Neural progenitor cell (in vitro differentiated cells): ENCODE results near the gene TRAP1. TPM values are rescaled to one million over a fixed set of nuclear protein-coding genes. Genes with fewer than 3 reads are reported as not detected.

ENCODE experiments used
- DNase-seq: peaks from one replicate; pipeline ENCODE4 v3.0.0-alpha.2; 2016; ENCODE audit warnings: low spot score
- H2AFZ ChIP-seq: fragments of 200-600 bp; sonication (generic); replicated peaks from 2 replicates; pipeline ENCODE4 v1.6.1; 2016; ENCODE audit warnings: antibody characterized with exemption
- H3F3A ChIP-seq: fragments of 200-600 bp; sonication (generic); 2 replicates; pipeline ENCODE4 v1.6.1; 2016; ENCODE audit warnings: antibody characterized with exemption, low read depth
- H3K27ac ChIP-seq: fragments of 200-600 bp; sonication (generic); 2 replicates; pipeline ENCODE4 v1.5.1; 2016; ENCODE audit warnings: mild to moderate bottlenecking
- H3K27me3 ChIP-seq: fragments of 200-600 bp; sonication (generic); 2 replicates; pipeline ENCODE4 v1.6.1; 2016; ENCODE audit warnings: mild to moderate bottlenecking, moderate library complexity
- H3K36me3 ChIP-seq: fragments of 200-600 bp; sonication (generic); 2 replicates; pipeline ENCODE4 v1.5.1; 2016
- H3K4me1 ChIP-seq: fragments of 200-600 bp; sonication (generic); 2 replicates; pipeline ENCODE4 v1.6.1; 2016; ENCODE audit warnings: mixed run types
- H3K4me2 ChIP-seq: fragments of 200-600 bp; sonication (generic); 2 replicates; pipeline ENCODE4 v1.6.1; 2016
- H3K4me3 ChIP-seq: fragments of 200-600 bp; sonication (generic); 2 replicates; pipeline ENCODE4 v1.5.1; 2016
- H3K79me2 ChIP-seq: fragments of 200-600 bp; sonication (generic); 2 replicates; pipeline ENCODE4 v1.6.1; 2016; ENCODE audit warnings: low read depth
- H3K9ac ChIP-seq: fragments of 200-600 bp; sonication (generic); 2 replicates; pipeline ENCODE4 v1.6.1; 2016
- H3K9me3 ChIP-seq: fragments of 200-600 bp; sonication (generic); 2 replicates; pipeline ENCODE4 v1.5.1; 2016; ENCODE audit warnings: low read depth
- H4K20me1 ChIP-seq: fragments of 200-600 bp; sonication (generic); 2 replicates; pipeline ENCODE4 v1.6.1; 2016; ENCODE audit warnings: low read depth
- H3K27ac Mint-ChIP-seq: 3 replicates; pipeline ENCODE4 v1.8.0; 2021; ENCODE audit warnings: mixed read lengths
- H3K27me3 Mint-ChIP-seq: 2 replicates; pipeline ENCODE4 v1.8.0; 2022; ENCODE audit warnings: low read depth, mild to moderate bottlenecking, inconsistent platforms, moderate library complexity, mixed read lengths; ENCODE audit not compliant: insufficient read depth
- H3K36me3 Mint-ChIP-seq: 3 replicates; pipeline ENCODE4 v1.8.0; 2021; ENCODE audit warnings: mixed read lengths
- H3K4me1 Mint-ChIP-seq: 3 replicates; pipeline ENCODE4 v1.8.0; 2021; ENCODE audit warnings: mixed read lengths
- H3K4me3 Mint-ChIP-seq: 3 replicates; pipeline ENCODE4 v1.8.0; 2021; ENCODE audit warnings: mild to moderate bottlenecking, moderate library complexity, mixed read lengths
- H3K9me3 Mint-ChIP-seq: 3 replicates; pipeline ENCODE4 v1.8.0; 2020; ENCODE audit warnings: mixed read lengths
- CTCF ChIP-seq: fragments of 200-600 bp; sonication (generic); IDR thresholded peaks from 2 replicates; pipeline ENCODE4 v1.5.1; 2017; ENCODE audit warnings: antibody characterized with exemption, mild to moderate bottlenecking
- EZH2 ChIP-seq: fragments of 200-600 bp; sonication (generic); IDR thresholded peaks from 2 replicates; pipeline ENCODE4 v1.6.1; 2017; ENCODE audit warnings: antibody characterized with exemption, mild to moderate bottlenecking, moderate library complexity
- EZH2phosphoT487 ChIP-seq: fragments of 200-600 bp; sonication (generic); IDR thresholded peaks from 2 replicates; pipeline ENCODE4 v1.6.1; 2017; ENCODE audit warnings: antibody characterized with exemption
- total RNA-seq: library from RNA; depleted of rRNA; stranded (reverse); fragments of >200 nt; gene quantifications from 2 replicates; pipeline ENCODE4 v1.2.3, GENCODE V29; 2015; ENCODE audit warnings: low replicate concordance

Gene TRAP1
- total RNA-seq, 1 donor from 2014 or later: 119 TPM

- H3K36me3 ChIP-seq: no peaks in the 10 kb centered on the region
- DNase-seq: no peak
- H3K4me1 Mint-ChIP-seq: peaks cover 9% of the 10 kb centered on the region
- peaks cover 2% of the 10 kb centered on the region for H3K27me3 Mint-ChIP-seq
- peaks cover 17% of the 10 kb centered on the region for H4K20me1 ChIP-seq
- H3K27ac Mint-ChIP-seq: no peak overlapping the region
- H2AFZ ChIP-seq: no peak overlapping the region
- no peak overlapping the region for H3K4me3 Mint-ChIP-seq
- no peaks in the 10 kb centered on the region for H3K9me3 Mint-ChIP-seq
- TF ChIP-seq EZH2phosphoT487 (no peak), CTCF (no peak), EZH2 (no peak)
- no peak overlapping the region for H3K27ac ChIP-seq
- peaks cover 4% of the 10 kb centered on the region for H3K36me3 Mint-ChIP-seq
- H3K27me3 ChIP-seq: no peaks in the 10 kb centered on the region
- H3F3A ChIP-seq: no peaks in the 10 kb centered on the region
- no peaks in the 10 kb centered on the region for H3K4me1 ChIP-seq
- no peak overlapping the region for H3K9ac ChIP-seq
- H3K9me3 ChIP-seq: no peaks in the 10 kb centered on the region
- H3K79me2 ChIP-seq: peaks cover 84% of the 10 kb centered on the region
- H3K4me3 ChIP-seq: no peak overlapping the region
- no peak overlapping the region for H3K4me2 ChIP-seq
These were observed 18.4 kb downstream of the TRAP1 start for GRCh38 chr16:3698941-3699340.

- H3K27ac Mint-ChIP-seq: peak overlapping the region; percentile 93
- no peak overlapping the region for H2AFZ ChIP-seq
- no peak overlapping the region for H3K4me3 Mint-ChIP-seq
- no peaks in the 10 kb centered on the region for H3K9me3 ChIP-seq
- peaks cover 63% of the 10 kb centered on the region for H3K79me2 ChIP-seq
- peaks cover 9% of the 10 kb centered on the region for H3K4me1 Mint-ChIP-seq
- no peaks in the 10 kb centered on the region for H3K27me3 ChIP-seq
- no peaks in the 10 kb centered on the region for H3F3A ChIP-seq
- H3K9me3 Mint-ChIP-seq: no peaks in the 10 kb centered on the region
- no peak overlapping the region for H3K27ac ChIP-seq
- TF ChIP-seq EZH2 (no peak), CTCF (no peak), EZH2phosphoT487 (no peak)
- no peaks in the 10 kb centered on the region for H3K4me1 ChIP-seq
- H3K4me3 ChIP-seq: no peak overlapping the region
- H3K9ac ChIP-seq: no peak overlapping the region
- DNase-seq: no peak
- H3K27me3 Mint-ChIP-seq: no peaks in the 10 kb centered on the region
- no peak overlapping the region for H3K4me2 ChIP-seq
- H4K20me1 ChIP-seq: peaks cover 16% of the 10 kb centered on the region
- no peaks in the 10 kb centered on the region for H3K36me3 Mint-ChIP-seq
- no peaks in the 10 kb centered on the region for H3K36me3 ChIP-seq
These were observed 20.7 kb downstream of the TRAP1 start for GRCh38 chr16:3696425-3697218.

- Mint-ChIP-seq H3K9me3 (no peaks in the 10 kb centered on the region), H3K27me3 (no peaks in the 10 kb centered on the region), H3K4me1 (peaks cover 10% of the 10 kb centered on the region), H3K4me3 (no peak overlapping the region), H3K36me3 (no peaks in the 10 kb centered on the region), H3K27ac (peak overlapping the region; percentile 93)
- Histone ChIP-seq H3K79me2 (peaks cover 54% of the 10 kb centered on the region), H3K4me1 (no peaks in the 10 kb centered on the region), H2AFZ (no peak overlapping the region), H3F3A (no peaks in the 10 kb centered on the region), H3K27ac (no peak overlapping the region), H3K27me3 (no peaks in the 10 kb centered on the region), H4K20me1 (peaks cover 24% of the 10 kb centered on the region), H3K9me3 (no peaks in the 10 kb centered on the region), H3K4me3 (no peak overlapping the region), H3K36me3 (no peaks in the 10 kb centered on the region), H3K4me2 (no peak overlapping the region), H3K9ac (no peak overlapping the region)
- TF ChIP-seq EZH2 (no peak), CTCF (no peak), EZH2phosphoT487 (no peak)
- no peak for DNase-seq
These were observed 21.5 kb downstream of the TRAP1 start for GRCh38 chr16:3695610-3696369.
